HCT116 (cell line): ENCODE data around the gene LCOR. TPM values are rescaled to one million over a fixed set of nuclear protein-coding genes. Genes with fewer than 3 reads are reported as not detected.

Source experiments
- ATAC-seq: fragments of 200-7000 bp; cut with Tn5 transposase; 2 replicates; pipeline ENCODE4 v1.9.1; 2020; ENCODE audit warnings: mild to moderate bottlenecking, moderate library complexity
- BruUV-seq: library from RNA; stranded (reverse); fragments of 400-500 nt; replicated peaks from 2 replicates; lab custom pipeline; 2021; lab: Mats Ljungman, UMichigan
- CTCF ChIA-PET: fragments of 300-600 bp; sonication (Branson Sonifier 250); formaldehyde crosslinking; loops from one replicate; lab custom pipeline; 2021; ENCODE audit warnings: antibody characterized with exemption; lab: Charles Lee
- POLR2A ChIA-PET: fragments of 300-600, 350-600 bp; sonication (Branson Sonifier 250); formaldehyde crosslinking; loops from one replicate; lab custom pipeline; 2021; ENCODE audit warnings: antibody characterized with exemption; lab: Charles Lee
- RAD21 ChIA-PET, 2 experiments: fragments of 300-600 bp; sonication (Branson Sonifier 250); formaldehyde crosslinking; loops; one replicate each; lab custom pipeline; 2023; ENCODE audit warnings: low total read pairs in 2 of 2; ENCODE audit not compliant: uncharacterized antibody in 2 of 2, unreplicated experiment in 2 of 2, low non-redundant PET in 1 of 2; lab: Charles Lee
- DNase-seq: peaks from one replicate; pipeline ENCODE4 v3.0.0-alpha.2; 2010; ENCODE audit warnings: low read depth, low spot score
- H2AFZ ChIP-seq: fragments of 200-600 bp; shearing (Covaris generic), sonication (generic); 2 replicates; pipeline ENCODE4 v1.6.1; 2017; ENCODE audit warnings: low read depth, mixed run types, mixed read lengths, antibody characterized with exemption, low read length; ENCODE audit not compliant: poor library complexity, severe bottlenecking
- H3K27ac ChIP-seq: 2 replicates; pipeline ENCODE4 v1.5.1; 2012; ENCODE audit warnings: low read depth, low read length
- H3K27me3 ChIP-seq: fragments of 200-600 bp; sonication (generic); 2 replicates; pipeline ENCODE4 v1.6.1; 2016; ENCODE audit warnings: mixed run types, low read length, mixed read lengths; ENCODE audit not compliant: insufficient read depth
- H3K36me3 ChIP-seq, 2 experiments: fragments of 200-500 bp in 1 of 2; fragments of 200-600 bp in 1 of 2; sonication (Bioruptor generic) in 1 of 2; sonication (generic) in 1 of 2; 2 replicates each; pipeline versions ENCODE4 v1.5.1 to v1.6.1; 2014 to 2016; ENCODE audit warnings: low read length in 2 of 2, inconsistent platforms in 1 of 2, mixed read lengths in 1 of 2, mixed run types in 1 of 2; ENCODE audit not compliant: insufficient read depth in 2 of 2, control insufficient read depth in 1 of 2
- H3K4me1 ChIP-seq, 2 experiments: fragments of 200-600 bp in 1 of 2; sonication (generic) in 1 of 2; 2 replicates each; pipeline versions ENCODE4 v1.5.1 to v1.6.1; 2012 to 2017; ENCODE audit warnings: low read length in 2 of 2, inconsistent platforms in 1 of 2, mild to moderate bottlenecking in 1 of 2, mixed read lengths in 1 of 2, mixed run types in 1 of 2, moderate library complexity in 1 of 2; ENCODE audit not compliant: insufficient read depth in 2 of 2, control insufficient read depth in 1 of 2
- H3K4me2 ChIP-seq: fragments of 200-600 bp; sonication (generic); 2 replicates; pipeline ENCODE4 v1.6.1; 2017; ENCODE audit warnings: mixed run types, low read length, mixed read lengths
- H3K4me3 ChIP-seq, 2 experiments: fragments of 200-600 bp in 1 of 2; sonication (generic) in 1 of 2; replicated peaks in 1 of 2; 2 replicates each; pipeline ENCODE4 v1.5.1; 2011 to 2016; ENCODE audit warnings: low read length in 2 of 2, control low read depth in 1 of 2, low read depth in 1 of 2, mild to moderate bottlenecking in 1 of 2, mixed read lengths in 1 of 2, mixed run types in 1 of 2
- H3K79me2 ChIP-seq: fragments of 200-600 bp; sonication (generic); 2 replicates; pipeline ENCODE4 v1.6.1; 2017; ENCODE audit warnings: mild to moderate bottlenecking, mixed run types, low read length, moderate library complexity, mixed read lengths; ENCODE audit not compliant: insufficient read depth
- H3K9ac ChIP-seq: fragments of 200-600 bp; sonication (generic); 2 replicates; pipeline ENCODE4 v1.6.1; 2016; ENCODE audit warnings: low read length, mixed read lengths
- H3K9me2 ChIP-seq: fragments of 200-600 bp; sonication (generic), shearing (Covaris generic); 2 replicates; pipeline ENCODE4 v1.6.1; 2017; ENCODE audit warnings: mixed run types, mild to moderate bottlenecking, moderate library complexity; ENCODE audit not compliant: insufficient read depth
- H3K9me3 ChIP-seq, 2 experiments: fragments of 200-500 bp in 1 of 2; fragments of 200-600 bp in 1 of 2; sonication (Bioruptor generic) in 1 of 2; sonication (generic) in 1 of 2; 2 replicates each; pipeline ENCODE4 v1.6.1; 2014 to 2017; ENCODE audit warnings: low read length in 2 of 2, mixed read lengths in 2 of 2, inconsistent platforms in 1 of 2, low read depth in 1 of 2, mild to moderate bottlenecking in 1 of 2, mixed run types in 1 of 2, moderate library complexity in 1 of 2; ENCODE audit not compliant: control insufficient read depth in 1 of 2, insufficient read depth in 1 of 2
- H4K20me1 ChIP-seq: fragments of 200-600 bp; sonication (generic), shearing (Covaris generic); 2 replicates; pipeline ENCODE4 v1.6.1; 2017; ENCODE audit warnings: mixed run types, mild to moderate bottlenecking, moderate library complexity; ENCODE audit not compliant: insufficient read depth
- CBX3 ChIP-seq: IDR thresholded peaks from 2 replicates; pipeline ENCODE4 v1.6.1; 2012; ENCODE audit warnings: low read depth
- EGR1 ChIP-seq: IDR thresholded peaks from 2 replicates; pipeline ENCODE4 v1.6.1; 2012; ENCODE audit warnings: low read depth
- FOSL1 ChIP-seq: IDR thresholded peaks from 2 replicates; pipeline ENCODE4 v1.6.1; 2012; ENCODE audit warnings: low read depth
- POLR2AphosphoS5 ChIP-seq: IDR thresholded peaks from 2 replicates; pipeline ENCODE4 v1.6.1; 2011; ENCODE audit warnings: mild to moderate bottlenecking, low read depth, low read length, moderate library complexity
- SIN3A ChIP-seq: IDR thresholded peaks from 2 replicates; pipeline ENCODE4 v1.6.1; 2012; ENCODE audit warnings: low read depth
- ZFX ChIP-seq: fragments of 450-650 bp; IDR thresholded peaks from 2 replicates; pipeline ENCODE4 v1.6.1; 2017
- ZNF274 ChIP-seq: fragments of 200-500 bp; sonication (Bioruptor generic); IDR thresholded peaks from 2 replicates; pipeline ENCODE4 v1.6.1; 2014; ENCODE audit warnings: mild to moderate bottlenecking, low read depth, low read length, inconsistent platforms
- intact Hi-C: fragments of 100-400 bp; cut with micrococcal nuclease; formaldehyde crosslinking; loops from 2 replicates; pipeline ENCODE4 v1.10.0; 2022
- total RNA-seq: library from RNA; stranded (reverse); gene quantifications from one replicate; pipeline ENCODE4 v1.2.1, GENCODE V29; 2021; ENCODE audit not compliant: unreplicated experiment
- TF ChIP-seq, protein P1 (sequence below): IDR thresholded peaks from 2 replicates; pipeline ENCODE4 v1.6.1; 2012
- TF ChIP-seq, protein P2 (sequence below): IDR thresholded peaks from 2 replicates; pipeline ENCODE4 v1.6.1; 2012; ENCODE audit warnings: low read depth

The LCOR gene
- total RNA-seq, 1 experiment from 2014 or later = 59.9 TPM

DNA sequence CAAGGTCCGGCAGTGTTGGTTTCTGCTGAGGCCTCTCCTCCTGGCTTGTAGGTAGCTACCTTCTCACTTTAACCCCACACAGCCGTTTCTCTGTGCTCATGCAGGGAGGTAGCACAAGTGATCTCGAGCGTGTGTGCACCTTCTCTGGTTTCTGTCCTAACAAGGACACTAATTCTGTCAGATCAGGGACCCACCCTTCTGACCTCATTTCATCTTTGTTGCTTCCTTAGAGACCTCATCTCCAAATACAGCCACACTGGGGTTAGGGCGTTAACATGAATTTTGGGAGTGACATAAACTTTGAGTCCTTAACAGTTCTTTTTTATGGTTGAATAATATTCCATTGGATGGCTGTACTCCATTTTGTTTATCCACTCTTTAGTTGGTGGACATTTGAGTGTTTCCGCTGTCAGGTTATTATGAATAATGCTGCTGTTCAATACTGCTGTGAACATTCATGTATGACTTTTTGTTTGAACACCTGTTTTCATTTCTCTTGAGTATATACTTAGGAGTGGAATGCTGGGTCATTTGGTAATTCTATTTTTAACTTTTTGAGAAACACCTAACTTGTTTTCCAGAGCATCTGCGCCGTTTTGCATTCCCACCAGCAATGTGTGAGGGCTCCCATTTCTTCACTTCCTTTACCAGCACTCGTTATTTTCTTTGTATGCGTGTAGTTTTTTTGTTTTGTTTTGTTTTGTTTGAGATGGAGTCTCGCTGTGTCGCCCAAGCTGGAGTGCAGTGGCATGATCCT, 57.5 kb downstream of the LCOR start (continued):
- no peak for TF ChIP-seq POLR2AphosphoS5

DNA sequence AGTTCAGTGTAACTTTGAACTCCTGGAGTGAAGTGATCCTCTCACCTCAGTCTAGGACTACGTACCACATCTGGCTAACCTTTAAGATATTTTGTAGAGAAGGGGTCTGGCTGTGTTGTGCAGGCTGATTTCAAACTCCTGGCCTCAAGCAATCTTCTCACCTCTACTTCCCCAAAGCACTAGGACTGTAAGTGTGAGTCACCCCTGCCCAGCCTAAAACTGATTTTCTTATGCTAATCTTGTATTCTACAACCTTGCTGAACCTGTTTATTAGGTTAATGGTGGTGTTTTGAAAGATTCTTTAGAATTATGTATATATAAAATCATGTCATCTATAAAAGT, 58.0 kb downstream of the LCOR start:
- no peaks in the 10 kb centered on the region for H3K27me3 ChIP-seq
- no peaks in the 10 kb centered on the region for H4K20me1 ChIP-seq
- peaks cover 76% of the 10 kb centered on the region for H3K79me2 ChIP-seq
- no peaks in the 10 kb centered on the region for H3K9me3 ChIP-seq
- H3K36me3 ChIP-seq = no peaks in the 10 kb centered on the region; a peak in 1 of 4 replicates
- no TSS peak for BruUV-seq
- intact Hi-C loops = no loop called here
- H3K4me2 ChIP-seq = no peak overlapping the region
- no peak overlapping the region for H3K27ac ChIP-seq
- ChIA-PET CTCF (no interaction called here), POLR2A (no interaction called here), RAD21 (no interaction called here)
- TF ChIP-seq, protein P1, sequence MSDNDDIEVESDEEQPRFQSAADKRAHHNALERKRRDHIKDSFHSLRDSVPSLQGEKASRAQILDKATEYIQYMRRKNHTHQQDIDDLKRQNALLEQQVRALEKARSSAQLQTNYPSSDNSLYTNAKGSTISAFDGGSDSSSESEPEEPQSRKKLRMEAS = no peak
- no peak for TF ChIP-seq ZFX
- TF ChIP-seq FOSL1 = no peak
- no peak for TF ChIP-seq CBX3
- no peak for TF ChIP-seq ZNF274
- TF ChIP-seq, protein P2, sequence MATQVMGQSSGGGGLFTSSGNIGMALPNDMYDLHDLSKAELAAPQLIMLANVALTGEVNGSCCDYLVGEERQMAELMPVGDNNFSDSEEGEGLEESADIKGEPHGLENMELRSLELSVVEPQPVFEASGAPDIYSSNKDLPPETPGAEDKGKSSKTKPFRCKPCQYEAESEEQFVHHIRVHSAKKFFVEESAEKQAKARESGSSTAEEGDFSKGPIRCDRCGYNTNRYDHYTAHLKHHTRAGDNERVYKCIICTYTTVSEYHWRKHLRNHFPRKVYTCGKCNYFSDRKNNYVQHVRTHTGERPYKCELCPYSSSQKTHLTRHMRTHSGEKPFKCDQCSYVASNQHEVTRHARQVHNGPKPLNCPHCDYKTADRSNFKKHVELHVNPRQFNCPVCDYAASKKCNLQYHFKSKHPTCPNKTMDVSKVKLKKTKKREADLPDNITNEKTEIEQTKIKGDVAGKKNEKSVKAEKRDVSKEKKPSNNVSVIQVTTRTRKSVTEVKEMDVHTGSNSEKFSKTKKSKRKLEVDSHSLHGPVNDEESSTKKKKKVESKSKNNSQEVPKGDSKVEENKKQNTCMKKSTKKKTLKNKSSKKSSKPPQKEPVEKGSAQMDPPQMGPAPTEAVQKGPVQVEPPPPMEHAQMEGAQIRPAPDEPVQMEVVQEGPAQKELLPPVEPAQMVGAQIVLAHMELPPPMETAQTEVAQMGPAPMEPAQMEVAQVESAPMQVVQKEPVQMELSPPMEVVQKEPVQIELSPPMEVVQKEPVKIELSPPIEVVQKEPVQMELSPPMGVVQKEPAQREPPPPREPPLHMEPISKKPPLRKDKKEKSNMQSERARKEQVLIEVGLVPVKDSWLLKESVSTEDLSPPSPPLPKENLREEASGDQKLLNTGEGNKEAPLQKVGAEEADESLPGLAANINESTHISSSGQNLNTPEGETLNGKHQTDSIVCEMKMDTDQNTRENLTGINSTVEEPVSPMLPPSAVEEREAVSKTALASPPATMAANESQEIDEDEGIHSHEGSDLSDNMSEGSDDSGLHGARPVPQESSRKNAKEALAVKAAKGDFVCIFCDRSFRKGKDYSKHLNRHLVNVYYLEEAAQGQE = no peak
- no peak for TF ChIP-seq SIN3A
- no peak for TF ChIP-seq EGR1
- DNase-seq = no peak
- H3K4me3 ChIP-seq = no peak overlapping the region
- ATAC-seq = no peak
- H3K9me2 ChIP-seq = no peaks in the 10 kb centered on the region
- H3K4me1 ChIP-seq = peaks cover 0 to 2% of the 10 kb centered on the region in 2 experiments; a peak in 1 of 4 replicates
- no peak overlapping the region for H3K9ac ChIP-seq
- H2AFZ ChIP-seq = no peak overlapping the region
